ENCODE measurements around the gene KRTAP10-12. TPM values are rescaled to one million over a fixed set of nuclear protein-coding genes. Genes with fewer than 3 reads are reported as not detected.
"Not testable (repeated sequence)": the region's sequence is repeated elsewhere in the genome, so short reads cannot be mapped to it uniquely, and the experiment has no call there.

KRTAP10-12 gene
- total RNA-seq, 4 donors from 2014 or later: not detected

DNA sequence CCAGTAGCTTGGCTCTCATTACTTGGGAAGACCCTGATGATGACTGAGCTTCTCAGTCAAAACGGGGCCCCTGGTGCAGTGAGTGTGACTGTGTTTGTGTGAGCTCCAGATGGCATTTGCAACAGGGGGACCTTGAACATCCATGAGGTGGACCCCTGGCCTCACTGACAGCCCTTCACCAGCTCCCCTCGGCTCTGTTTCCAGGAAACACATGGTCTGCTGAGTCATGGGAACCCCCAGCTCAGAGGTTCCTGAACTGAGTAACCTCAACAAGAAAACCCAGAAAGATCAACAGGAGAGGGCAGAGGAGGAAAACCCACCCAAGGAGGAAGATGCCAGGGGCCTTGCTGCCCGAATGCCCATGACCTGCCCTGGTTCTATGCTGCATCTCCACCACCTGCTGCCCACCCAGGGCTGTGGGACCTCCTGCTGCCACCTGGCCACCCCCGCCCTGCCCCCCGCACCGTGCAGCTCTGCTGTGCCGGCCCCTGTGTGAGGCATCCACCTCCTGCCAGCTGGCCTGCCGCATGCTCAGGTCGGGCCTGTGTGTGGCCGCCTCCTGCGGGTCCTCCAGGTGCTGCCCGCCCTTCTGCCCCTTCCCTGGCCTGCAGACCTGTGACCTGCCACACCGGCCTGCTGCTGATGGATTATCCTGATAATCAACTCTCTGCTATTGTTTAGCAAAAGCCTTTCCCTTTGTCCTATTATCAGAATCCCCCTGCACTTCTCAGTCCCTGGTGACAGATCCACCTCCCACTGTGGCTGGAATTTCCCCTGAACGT is 10.8 kb upstream of the KRTAP10-12 start:
- TF ChIP-seq POLR2A (IDR thresholded peaks at IDR 0.05; ENCODE audit: low read depth) (no peak), EP300 (IDR thresholded peaks at IDR 0.05) (no peak)
- no peaks in the 10 kb centered on the region for H3K4me1 ChIP-seq
- no peak overlapping the region for H3K27ac ChIP-seq (replicated peaks in 1 of 4)
- no peak overlapping the region for H3K4me3 ChIP-seq
- intact Hi-C loops (cut with DNase I): no loop called here
- H3K36me3 ChIP-seq: no peaks in the 10 kb centered on the region
- H3K27me3 ChIP-seq: peaks cover 0 to 46% (median 0%) of the 10 kb centered on the region in 4 donors
- DNase-seq (ENCODE audit: extremely low spot score): peak; percentile 89
- 49% methylated on average over 13 of the region's 14 CpGs for WGBS
- no peaks in the 10 kb centered on the region for H3K9me3 ChIP-seq

DNA sequence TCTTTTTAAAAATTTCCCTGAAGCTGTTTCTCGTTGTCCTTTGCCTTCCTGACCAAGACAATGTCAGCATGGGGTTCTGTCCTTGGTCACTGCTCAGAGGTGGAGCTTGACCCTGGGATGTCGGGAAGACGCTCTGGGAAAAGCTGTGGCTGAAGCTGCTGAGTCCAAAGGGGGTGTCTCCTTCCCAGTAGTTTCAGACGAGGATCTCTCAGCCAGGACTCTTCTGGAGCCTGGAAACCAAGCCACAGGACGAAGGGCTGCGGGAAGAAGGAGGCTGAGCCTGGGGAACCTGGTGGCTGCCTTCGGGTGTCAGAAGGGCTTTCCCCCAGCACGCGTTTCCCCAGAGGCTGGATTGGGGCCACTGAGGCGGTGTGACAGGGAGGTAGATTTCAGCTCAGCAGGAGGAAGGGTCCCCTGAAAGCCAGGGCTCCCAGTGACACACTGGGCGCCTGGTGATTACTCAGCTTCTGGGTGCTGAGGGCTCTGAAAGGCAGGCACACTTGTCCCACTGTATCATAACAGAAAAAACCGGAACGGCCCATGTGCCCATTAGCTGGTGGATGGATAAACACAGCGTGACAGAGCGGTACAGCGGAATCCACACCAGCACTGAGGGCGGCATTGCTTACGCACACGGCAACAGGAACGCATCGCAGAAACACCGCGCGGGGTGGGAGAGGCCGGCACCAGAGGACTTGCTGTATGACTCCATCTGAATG is 10.0 kb upstream of the KRTAP10-12 start:
- H3K36me3 ChIP-seq: no peaks in the 10 kb centered on the region
- H3K27me3 ChIP-seq: peaks cover 0 to 39% (median 0%) of the 10 kb centered on the region in 4 donors
- peak; percentile 70 for DNase-seq (ENCODE audit: extremely low spot score)
- intact Hi-C loops (cut with DNase I): no loop called here
- no peak overlapping the region for H3K27ac ChIP-seq (replicated peaks in 1 of 4)
- H3K4me3 ChIP-seq: no peak overlapping the region
- H3K9me3 ChIP-seq: peaks cover 0 to 4% (median 0%) of the 10 kb centered on the region in 4 donors
- no peaks in the 10 kb centered on the region for H3K4me1 ChIP-seq
- 75% methylated on average over 23 of the region's 25 CpGs for WGBS
- TF ChIP-seq EP300 (IDR thresholded peaks at IDR 0.05) (no peak), POLR2A (IDR thresholded peaks at IDR 0.05; ENCODE audit: low read depth) (no peak), POLR2AphosphoS5 (IDR thresholded peaks at IDR 0.05) (no peak)
- TF ChIP-seq, protein P1, sequence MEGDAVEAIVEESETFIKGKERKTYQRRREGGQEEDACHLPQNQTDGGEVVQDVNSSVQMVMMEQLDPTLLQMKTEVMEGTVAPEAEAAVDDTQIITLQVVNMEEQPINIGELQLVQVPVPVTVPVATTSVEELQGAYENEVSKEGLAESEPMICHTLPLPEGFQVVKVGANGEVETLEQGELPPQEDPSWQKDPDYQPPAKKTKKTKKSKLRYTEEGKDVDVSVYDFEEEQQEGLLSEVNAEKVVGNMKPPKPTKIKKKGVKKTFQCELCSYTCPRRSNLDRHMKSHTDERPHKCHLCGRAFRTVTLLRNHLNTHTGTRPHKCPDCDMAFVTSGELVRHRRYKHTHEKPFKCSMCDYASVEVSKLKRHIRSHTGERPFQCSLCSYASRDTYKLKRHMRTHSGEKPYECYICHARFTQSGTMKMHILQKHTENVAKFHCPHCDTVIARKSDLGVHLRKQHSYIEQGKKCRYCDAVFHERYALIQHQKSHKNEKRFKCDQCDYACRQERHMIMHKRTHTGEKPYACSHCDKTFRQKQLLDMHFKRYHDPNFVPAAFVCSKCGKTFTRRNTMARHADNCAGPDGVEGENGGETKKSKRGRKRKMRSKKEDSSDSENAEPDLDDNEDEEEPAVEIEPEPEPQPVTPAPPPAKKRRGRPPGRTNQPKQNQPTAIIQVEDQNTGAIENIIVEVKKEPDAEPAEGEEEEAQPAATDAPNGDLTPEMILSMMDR (IDR thresholded peaks at IDR 0.05): no peak

DNA sequence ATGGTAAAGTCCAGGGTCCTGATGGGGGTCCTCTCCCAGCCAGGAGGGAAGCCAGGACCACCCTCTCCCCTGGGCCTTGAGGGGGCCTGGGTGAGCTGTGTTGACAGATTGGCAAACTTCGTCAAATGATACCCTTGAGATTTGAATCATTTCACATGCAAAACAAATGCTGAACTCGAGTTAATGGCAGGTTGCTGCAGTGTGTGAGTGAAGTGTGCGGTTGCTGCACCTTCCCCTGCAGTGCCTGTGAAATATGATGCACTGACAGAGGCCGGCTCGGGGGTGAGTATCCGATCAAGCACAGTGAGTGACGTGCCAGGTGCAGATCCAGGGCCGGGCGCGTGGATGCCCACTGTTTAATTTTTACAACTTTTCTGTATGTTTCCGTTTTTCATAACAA is 9.3 kb upstream of the KRTAP10-12 start:
- Histone ChIP-seq H3K4me1 (no peaks in the 10 kb centered on the region), H3K27me3 (peaks cover 0 to 39% (median 0%) of the 10 kb centered on the region in 4 donors), H3K36me3 (no peaks in the 10 kb centered on the region), H3K4me3 (no peak overlapping the region), H3K27ac (replicated peaks in 1 of 4) (no peak overlapping the region), H3K9me3 (peaks cover 0 to 10% (median 3%) of the 10 kb centered on the region in 4 donors)
- 42% methylated on average over 11 of the region's 11 CpGs for WGBS
- no peak for TF ChIP-seq POLR2AphosphoS5 (IDR thresholded peaks at IDR 0.05)
- no peak for TF ChIP-seq POLR2A (IDR thresholded peaks at IDR 0.05; ENCODE audit: low read depth)
- TF ChIP-seq EP300 (IDR thresholded peaks at IDR 0.05): no peak
- TF ChIP-seq, protein P1 (IDR thresholded peaks at IDR 0.05): no peak
- peak; percentile 77 for DNase-seq (ENCODE audit: extremely low spot score)
- intact Hi-C loops (cut with DNase I): no loop called here

DNA sequence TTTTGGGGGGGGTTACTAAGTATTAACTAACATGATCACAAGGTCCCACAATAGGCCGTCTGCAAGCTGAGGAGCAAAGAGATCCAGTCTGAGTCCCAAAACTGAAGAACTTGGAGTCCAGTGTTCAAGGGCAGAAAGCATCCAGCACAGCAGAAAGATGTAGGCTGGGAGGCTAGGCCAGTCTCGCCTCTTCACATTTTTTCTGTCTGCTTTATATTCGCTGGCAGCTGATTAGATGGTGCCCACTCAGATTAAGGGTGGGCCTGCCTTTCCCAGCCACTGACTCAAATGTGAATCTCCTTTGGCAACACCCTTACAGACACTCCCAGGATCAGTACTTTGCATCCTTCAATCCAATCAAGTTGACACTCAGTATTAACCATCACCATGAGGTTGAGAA is 7.2 kb upstream of the KRTAP10-12 start:
- peaks cover 0 to 26% (median 14%) of the 10 kb centered on the region in 4 donors for H3K9me3 ChIP-seq
- H3K27ac ChIP-seq (replicated peaks in 1 of 4); H3K4me3 ChIP-seq; H3K36me3 ChIP-seq; H3K4me1 ChIP-seq; intact Hi-C loops (cut with DNase I): not testable (repeated sequence)
- WGBS: 80% methylated on average over 3 of the region's 3 CpGs
- DNase-seq (ENCODE audit: extremely low spot score): peak; percentile 47
- H3K27me3 ChIP-seq: peaks cover 0 to 41% (median 0%) of the 10 kb centered on the region in 4 donors

DNA sequence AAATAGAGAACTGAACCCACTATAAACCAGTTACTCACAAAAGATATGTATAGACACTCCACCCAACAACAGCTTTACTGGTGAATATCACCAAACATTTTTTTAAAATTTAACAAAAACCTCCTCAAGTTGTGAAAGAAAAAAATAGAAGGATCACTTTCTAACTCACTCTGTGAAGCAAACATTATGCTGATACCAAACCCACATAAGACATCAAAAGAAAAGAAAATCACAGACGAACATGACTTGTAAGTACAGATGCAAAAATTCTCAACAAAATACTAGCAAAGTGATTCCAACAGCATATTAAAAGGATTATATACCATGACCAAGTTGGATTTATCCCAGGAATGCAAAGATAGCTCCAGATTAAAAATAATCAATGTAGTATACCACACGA is 5.3 kb upstream of the KRTAP10-12 start:
- peaks cover 0 to 26% (median 14%) of the 10 kb centered on the region in 4 donors for H3K9me3 ChIP-seq
- H3K27ac ChIP-seq (replicated peaks in 1 of 4): no peak overlapping the region
- 76% methylated on average over 2 of the region's 2 CpGs for WGBS
- TF ChIP-seq EP300 (IDR thresholded peaks at IDR 0.05): no peak
- TF ChIP-seq, protein P1 (IDR thresholded peaks at IDR 0.05): no peak
- H3K4me3 ChIP-seq: no peak overlapping the region
- intact Hi-C loops (cut with DNase I): no loop called here
- no peaks in the 10 kb centered on the region for H3K36me3 ChIP-seq
- no peak for DNase-seq (ENCODE audit: extremely low spot score)
- H3K4me1 ChIP-seq: no peaks in the 10 kb centered on the region
- peaks cover 0 to 45% (median 0%) of the 10 kb centered on the region in 4 donors for H3K27me3 ChIP-seq
